ENCODE results near the gene EXOC7. TPM values are rescaled to one million over a fixed set of nuclear protein-coding genes. Genes with fewer than 3 reads are reported as not detected.

The EXOC7 gene
- total RNA-seq, 1 donor from 2014 or later: 82.2 TPM

GRCh38 chr17:76123749-76124581 is 20.4 kb upstream of the EXOC7 start:
- DNase-seq (no peak), ATAC-seq (no peak)
- intact Hi-C loops (cut with micrococcal nuclease): no loop called here

DNA sequence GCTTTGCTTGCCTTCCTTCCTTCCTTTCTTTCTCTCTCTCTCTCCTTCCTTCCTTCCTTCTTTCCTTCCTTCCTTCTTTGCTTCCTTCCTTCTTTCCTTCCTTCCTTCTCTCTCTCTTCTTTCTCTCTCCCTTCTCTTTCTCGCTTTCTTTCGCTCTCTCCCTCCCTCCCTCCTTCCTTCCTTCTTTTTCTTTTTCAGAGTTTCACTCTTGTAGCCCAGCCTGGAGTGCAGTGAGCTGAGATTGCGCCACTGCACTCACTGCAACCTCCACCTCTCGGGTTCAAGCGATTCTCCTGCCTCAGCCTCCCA is 19.6 kb upstream of the EXOC7 start:
- DNase-seq (no peak), ATAC-seq (no peak)
- intact Hi-C loops (cut with micrococcal nuclease): no loop called here

DNA sequence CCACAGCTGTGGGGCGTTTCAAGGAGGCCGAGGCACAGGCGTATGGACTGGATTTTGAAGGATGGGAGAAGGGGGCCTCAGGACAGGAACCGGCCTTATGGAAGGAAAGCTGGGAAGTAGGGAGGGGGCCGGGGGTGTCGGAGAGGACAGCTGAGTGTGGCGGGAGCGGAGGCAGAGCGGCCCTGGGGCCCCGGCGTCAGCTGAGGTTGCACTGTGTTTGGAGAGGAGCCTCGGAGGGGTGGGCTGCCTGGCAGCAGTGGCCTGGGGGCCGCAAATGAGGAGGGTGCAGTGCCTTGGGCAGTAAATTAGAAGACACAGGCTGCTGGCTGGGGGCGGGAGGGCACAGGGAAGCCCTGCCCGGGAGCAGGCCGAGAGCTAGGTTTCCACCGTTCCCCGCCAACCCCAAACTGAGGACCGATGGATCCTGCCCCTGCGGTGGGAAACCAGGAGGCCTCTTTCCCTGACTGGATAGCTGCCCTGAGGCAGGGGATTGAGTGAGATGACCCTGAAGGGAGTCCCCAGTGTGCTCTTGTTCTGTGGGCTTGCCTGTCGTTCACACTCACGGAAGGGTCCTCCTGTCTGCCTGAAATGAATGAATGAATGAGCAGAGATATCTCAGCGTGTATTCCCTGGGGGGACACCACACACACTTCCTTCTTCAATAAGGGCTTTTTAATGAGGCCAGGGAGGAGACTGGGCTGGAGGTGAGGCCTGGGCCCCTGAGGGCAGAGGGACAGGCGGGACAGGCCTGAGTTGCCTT is 19.0 kb upstream of the EXOC7 start:
- ATAC-seq (no peak), DNase-seq (no peak)
- intact Hi-C loops (cut with micrococcal nuclease): no loop called here

DNA sequence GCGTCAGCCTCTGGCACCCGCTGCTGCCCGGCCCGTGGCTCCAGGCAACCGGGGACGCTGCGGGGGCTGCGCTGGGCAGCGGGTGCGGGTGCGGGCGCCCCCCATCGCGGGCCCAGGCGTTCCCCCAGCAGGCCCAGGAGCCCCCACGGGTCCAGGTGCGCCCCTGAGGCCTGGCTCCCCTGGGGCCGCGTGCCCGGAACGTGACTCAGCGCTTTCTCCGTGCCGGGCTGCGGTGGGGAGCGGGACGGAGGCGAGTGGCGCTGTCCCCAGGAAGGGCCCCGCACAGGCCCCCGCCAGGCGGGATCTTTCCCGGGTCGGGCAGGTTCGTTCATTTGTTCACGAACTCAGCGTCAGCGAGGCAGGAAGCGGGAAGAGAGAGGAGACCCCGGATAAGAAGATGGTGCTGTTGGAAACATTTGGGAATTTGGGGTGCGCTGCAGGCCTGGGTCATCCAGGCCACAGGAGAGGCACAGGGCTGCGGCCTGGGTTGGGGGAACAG is 18.4 kb upstream of the EXOC7 start:
- peak; percentile 53 for ATAC-seq
- DNase-seq: peak; percentile 53
- intact Hi-C loops (cut with micrococcal nuclease): no loop called here

DNA sequence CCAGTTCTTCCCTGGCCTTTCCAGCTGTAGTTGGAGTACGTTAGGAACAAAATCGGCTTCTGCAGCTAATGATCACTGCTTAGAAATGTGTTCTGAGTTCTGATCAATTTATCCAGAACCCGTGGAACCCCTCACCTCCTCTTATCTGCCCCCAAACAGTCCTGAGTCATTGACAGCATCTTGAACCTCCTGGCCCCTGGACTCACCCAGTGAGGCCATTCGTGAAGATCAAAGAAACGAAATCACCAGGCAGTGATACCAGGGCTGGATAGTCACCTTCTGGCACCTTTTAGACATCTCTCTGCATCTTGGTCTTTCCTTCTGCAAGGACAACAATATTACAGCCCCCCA is 17.0 kb upstream of the EXOC7 start:
- intact Hi-C loops (cut with micrococcal nuclease): no loop called here
- DNase-seq (no peak), ATAC-seq (no peak)

DNA sequence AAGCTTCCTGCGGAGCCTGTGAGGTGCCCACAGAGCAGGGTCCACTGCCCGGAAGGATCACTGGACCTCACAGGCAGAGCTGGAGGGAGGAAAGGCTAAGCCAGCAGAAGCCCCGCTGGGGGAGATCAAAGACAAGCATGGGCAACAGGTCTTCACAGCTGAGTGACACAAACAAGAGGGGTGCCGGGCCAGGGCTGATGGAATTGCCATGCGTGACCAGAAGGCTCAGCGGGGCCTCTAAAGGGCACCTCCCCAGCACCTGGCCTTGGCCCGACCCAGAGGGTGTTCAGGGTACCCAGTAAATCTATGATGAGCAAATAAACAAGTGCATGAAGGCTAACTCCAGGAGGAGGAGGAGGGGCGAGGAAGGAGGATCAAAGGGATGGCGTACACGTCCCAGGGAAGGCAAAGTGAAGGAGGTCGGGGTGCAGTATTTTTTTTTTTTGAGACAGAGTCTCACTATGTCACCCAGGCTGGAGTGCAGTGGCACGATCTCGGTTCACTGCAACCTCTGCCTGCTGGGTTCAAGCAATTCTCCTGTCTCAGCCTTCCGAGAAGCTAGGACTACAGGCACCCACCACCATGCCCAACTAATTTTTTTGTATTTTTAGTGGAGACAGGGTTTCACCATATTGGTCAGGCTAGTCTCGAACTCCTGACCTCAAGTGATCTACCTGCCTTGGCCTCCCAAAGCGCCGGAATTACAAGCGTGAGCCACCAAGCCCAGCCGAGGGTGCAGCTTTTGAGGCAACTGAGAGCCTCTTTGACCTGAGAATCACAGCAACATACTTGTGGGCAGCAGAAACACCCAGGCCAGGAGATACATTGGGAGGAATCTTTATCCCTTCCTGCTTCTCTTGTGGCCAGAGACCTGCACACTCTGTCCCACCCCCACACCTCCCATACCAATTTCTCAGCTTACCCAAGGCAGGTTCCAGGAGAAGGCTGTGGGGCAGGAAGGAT is 16.1 kb upstream of the EXOC7 start:
- intact Hi-C loops (cut with micrococcal nuclease): no loop called here
- DNase-seq (no peak), ATAC-seq (no peak)

DNA sequence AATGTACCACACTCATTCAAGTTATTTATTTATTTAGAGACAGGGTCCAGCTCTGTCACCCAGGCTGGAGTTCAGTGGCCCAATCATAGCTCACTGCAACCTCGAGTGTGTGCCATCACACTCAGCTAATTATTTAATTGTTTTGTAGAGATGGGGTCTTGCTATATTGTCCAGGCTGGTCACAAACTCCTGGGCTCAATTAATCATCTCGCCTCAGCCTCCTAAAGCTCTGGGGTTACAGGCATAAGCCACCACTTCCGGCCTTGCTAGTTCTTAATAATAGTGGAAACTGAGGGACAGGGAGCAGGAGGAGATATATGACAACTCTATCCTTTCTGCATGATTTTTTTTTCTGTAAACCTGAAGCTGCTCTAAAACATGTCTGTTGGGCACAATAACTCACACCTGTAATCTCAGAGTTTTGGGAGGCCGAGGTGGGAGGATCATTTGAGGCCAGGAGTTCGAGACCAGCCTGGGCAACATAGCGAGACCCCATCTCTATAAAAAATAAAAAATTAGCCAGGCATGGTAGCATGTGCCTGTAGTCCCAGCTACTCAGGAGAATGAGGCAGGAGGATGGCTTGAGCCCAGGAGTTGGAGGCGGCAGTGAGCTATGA is 11.7 kb upstream of the EXOC7 start:
- ATAC-seq (no peak), DNase-seq (no peak)
- intact Hi-C loops (cut with micrococcal nuclease): no loop called here

- DNase-seq (no peak), ATAC-seq (no peak)
- intact Hi-C loops (cut with micrococcal nuclease): no loop called here
These were observed 8.4 kb upstream of the EXOC7 start for GRCh38 chr17:76111956-76112355.

DNA sequence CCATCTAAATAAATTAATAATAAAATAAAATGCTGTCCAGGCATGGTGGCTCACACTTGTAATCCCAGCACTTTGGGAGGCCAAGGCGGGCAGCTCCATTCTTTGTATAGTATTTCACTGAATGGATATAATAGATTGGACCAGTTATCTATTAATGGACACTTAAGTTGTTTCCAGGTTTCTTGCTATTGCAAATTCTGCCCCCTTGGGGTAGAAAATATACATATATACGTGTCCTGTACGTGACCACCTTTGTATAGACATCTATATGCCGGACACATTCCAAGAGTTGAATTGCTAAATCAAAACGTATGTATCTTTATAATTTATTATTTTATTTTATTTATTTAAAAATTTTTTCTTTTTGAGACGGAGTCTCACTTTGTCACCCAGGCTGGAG is 3.9 kb upstream of the EXOC7 start:
- ATAC-seq: no peak
- intact Hi-C loops (cut with micrococcal nuclease): no loop called here
- DNase-seq: no peak

- intact Hi-C loops (cut with micrococcal nuclease): no loop called here
- DNase-seq (no peak), ATAC-seq (no peak)
These were observed 3.1 kb upstream of the EXOC7 start for GRCh38 chr17:76106703-76107102.

DNA sequence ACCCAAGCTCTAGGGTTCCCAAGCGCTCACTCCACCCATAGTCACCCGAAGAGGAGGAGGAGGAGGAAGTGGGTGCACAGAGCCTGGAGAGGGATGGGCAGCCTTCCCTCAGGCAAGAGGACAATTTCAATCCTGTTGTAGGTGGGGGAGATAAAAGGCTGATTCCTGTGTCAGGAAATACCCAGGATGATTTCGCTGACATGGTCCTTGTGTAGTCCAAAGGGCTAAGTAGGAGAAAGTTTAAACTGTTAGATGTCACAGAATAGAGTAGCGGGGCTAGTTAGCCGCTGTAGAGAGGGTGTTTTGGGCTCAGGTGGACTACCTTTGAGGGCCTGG is 1.3 kb upstream of the EXOC7 start:
- no peak for DNase-seq
- intact Hi-C loops (cut with micrococcal nuclease): no loop called here
- no peak for ATAC-seq

GRCh38 chr17:76104140-76104895 is 731 bp upstream of the EXOC7 start:
- intact Hi-C loops (cut with micrococcal nuclease): no loop called here
- no peak for ATAC-seq
- DNase-seq: no peak

GRCh38 chr17:76102944-76103273 is 678 bp downstream of the EXOC7 start:
- DNase-seq (no peak), ATAC-seq (no peak)
- intact Hi-C loops (cut with micrococcal nuclease): no loop called here

- intact Hi-C loops (cut with micrococcal nuclease): no loop called here
- no peak for DNase-seq
- peak; percentile 53 for ATAC-seq
These were observed 5.8 kb downstream of the EXOC7 start for GRCh38 chr17:76097716-76098295.

- ATAC-seq (no peak), DNase-seq (no peak)
- intact Hi-C loops (cut with micrococcal nuclease): no loop called here
These were observed 7.6 kb downstream of the EXOC7 start for GRCh38 chr17:76095943-76096342.

GRCh38 chr17:76094046-76094445 is 9.5 kb downstream of the EXOC7 start:
- no peak for DNase-seq
- intact Hi-C loops (cut with micrococcal nuclease): no loop called here
- ATAC-seq: no peak

DNA sequence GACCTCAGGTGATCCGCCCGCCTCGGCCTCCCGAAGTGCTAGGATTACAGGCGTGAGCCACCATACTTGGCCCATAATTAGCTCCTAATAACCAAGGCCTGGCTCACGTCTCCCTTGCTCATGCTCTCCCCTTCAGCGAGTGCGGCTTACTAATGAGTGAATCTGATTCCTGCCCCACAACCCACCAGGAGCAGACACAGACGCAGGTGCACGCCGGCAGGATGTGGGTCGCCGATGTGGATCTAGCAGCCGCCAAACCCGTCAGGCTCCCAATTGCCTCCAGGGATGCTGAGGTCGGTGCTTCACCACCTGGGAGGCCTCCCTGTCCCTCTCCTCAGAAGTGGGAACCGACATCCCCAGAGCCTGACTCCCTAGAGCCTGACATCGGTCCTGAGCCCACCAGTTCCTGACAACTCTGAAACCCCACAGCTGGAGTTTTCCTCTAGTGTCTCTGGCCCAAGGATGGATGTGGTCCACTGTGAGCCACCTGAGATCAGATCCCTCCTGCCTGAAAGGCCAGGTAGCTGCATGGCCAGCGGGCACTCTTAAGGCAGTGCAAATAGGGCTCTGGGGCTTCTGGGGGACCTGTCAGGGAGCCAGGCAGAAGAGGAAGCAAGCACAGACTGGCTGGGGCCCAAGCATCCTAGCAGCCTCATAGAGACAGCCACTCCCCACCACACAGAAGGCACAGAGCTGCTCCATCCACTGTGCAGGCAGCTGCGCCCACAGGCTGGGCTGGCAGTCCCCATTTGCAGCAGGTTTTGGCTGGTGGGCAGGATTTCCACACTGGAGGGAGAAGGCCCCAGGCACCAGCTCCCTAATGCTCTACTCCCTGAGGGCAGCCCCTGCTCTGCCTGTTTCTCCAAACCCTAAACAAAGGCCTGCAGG is 10.8 kb downstream of the EXOC7 start:
- intact Hi-C loops (cut with micrococcal nuclease): no loop called here
- ATAC-seq: no peak
- DNase-seq: no peak

Measured in left ventricle myocardium superior (tissue), 1 donor.